ENCODE data around the gene MPZL2. TPM values are rescaled to one million over a fixed set of nuclear protein-coding genes. Genes with fewer than 3 reads are reported as not detected.

Gene MPZL2
- polyA plus RNA-seq, 1 of the 3 experiments (the other 2 are of a cell fraction), result 6.2 TPM

- no peaks in the 10 kb centered on the region for H4K20me1 ChIP-seq (ENCODE audit: insufficient read depth)
- H3K9me3 ChIP-seq, result no peaks in the 10 kb centered on the region
- H3K79me2 ChIP-seq (ENCODE audit: insufficient read depth), result no peaks in the 10 kb centered on the region
- H3K4me2 ChIP-seq, result no peak overlapping the region
- no peak overlapping the region for H3K4me3 ChIP-seq (ENCODE audit: low read depth in 2 of 2, low read length in 1 of 2)
- TF ChIP-seq POLR2AphosphoS5 (IDR thresholded peaks at IDR 0.05; ENCODE audit: low read depth, low read length) (no peak), CTCF (IDR thresholded peaks at IDR 0.05) (no peak), RFX5 (IDR thresholded peaks at IDR 0.05; ENCODE audit: low read length) (no peak), TAF1 (IDR thresholded peaks at IDR 0.05; ENCODE audit: borderline replicate concordance, low read depth, low read length) (no peak), EP300 (IDR thresholded peaks at IDR 0.05; ENCODE audit: borderline replicate concordance in 1 of 2, low read depth in 1 of 2, low read length in 1 of 2) (no peak), GATA2 (CRISPR knock-in tag; IDR thresholded peaks at IDR 0.05) (no peak), USF1 (IDR thresholded peaks at IDR 0.05; ENCODE audit: borderline replicate concordance, low read depth) (no peak), RCOR1 (IDR thresholded peaks at IDR 0.05; ENCODE audit: low read length) (no peak), RXRA (IDR thresholded peaks at IDR 0.05; ENCODE audit: borderline replicate concordance, low read depth) (no peak), SMC3 (IDR thresholded peaks at IDR 0.05; ENCODE audit: low read depth, low read length) (no peak), ELF1 (IDR thresholded peaks at IDR 0.05) (no peak), TEAD4 (IDR thresholded peaks at IDR 0.05; ENCODE audit: borderline replicate concordance, insufficient read depth) (no peak), RAD21 (IDR thresholded peaks at IDR 0.05; ENCODE audit: low read length) (no peak), GABPA (IDR thresholded peaks at IDR 0.05; ENCODE audit: low read depth) (no peak), NRF1 (IDR thresholded peaks at IDR 0.05; ENCODE audit: low read depth, low read length) (no peak), FOXM1 (IDR thresholded peaks at IDR 0.05; ENCODE audit: low read depth) (no peak), NFIC (IDR thresholded peaks at IDR 0.05; ENCODE audit: borderline replicate concordance) (no peak)
- 23% methylated on average over 6 of the region's 6 CpGs for whole genome bisulfite sequencing (ENCODE audit: low lambda C conversion rate)
- CTCF ChIA-PET, result interaction anchor here (0.9 to 2.5 kb wide), 5 partner anchors 16 to 397 kb away, joined by 3 to 10 read pairs (median 3); no protein-coding TSS in a partner anchor
- no peaks in the 10 kb centered on the region for H3F3A ChIP-seq (replicated peaks; ENCODE audit: insufficient read depth)
- H2AFZ ChIP-seq (ENCODE audit: low read depth), result 0 out of 2 replicates have a peak overlapping the region, but pooled peaks have one; percentile 43
- H3K9me2 ChIP-seq, result no peaks in the 10 kb centered on the region
- H3K36me3 ChIP-seq (replicated peaks in 1 of 2; ENCODE audit: control insufficient read depth in 1 of 2, insufficient read depth in 2 of 2, low read length in 1 of 2), result no peaks in the 10 kb centered on the region
- H3K27ac ChIP-seq (ENCODE audit: low read depth in 2 of 2, low read length in 1 of 2), result no peak overlapping the region
- DNase-seq, result no peak
- H3K9ac ChIP-seq, result no peak overlapping the region
- no peaks in the 10 kb centered on the region for H3K4me1 ChIP-seq (ENCODE audit: control insufficient read depth in 1 of 2, insufficient read depth in 2 of 2, low read depth in 1 of 2, low read length in 1 of 2)
- POLR2A ChIA-PET, result no interaction called here
- peaks cover 72% of the 10 kb centered on the region for H3K27me3 ChIP-seq (ENCODE audit: insufficient read depth)
Measured at GRCh38 chr11:118214210-118214914, 49.7 kb downstream of the MPZL2 start.

Measured in SK-N-SH (cell line).